Brain microvascular endothelial cell (primary cell): ENCODE results near the gene TMEM95.

Experiments
- DNase-seq: peaks from one replicate; pipeline ENCODE4 v3.0.0-alpha.2; 2020
- H3K27ac ChIP-seq: fragments of 250-450 bp; sonication (Bioruptor Pico); 2 replicates; pipeline ENCODE4 v1.5.1; 2020; ENCODE audit warnings: mild to moderate bottlenecking, moderate library complexity
- H3K27me3 ChIP-seq: fragments of 250-450 bp; sonication (Bioruptor Pico); replicated peaks from 2 replicates; pipeline ENCODE4 v1.5.1; 2020; ENCODE audit warnings: mild to moderate bottlenecking
- H3K36me3 ChIP-seq: fragments of 250-450 bp; sonication (Bioruptor Pico); replicated peaks from 2 replicates; pipeline ENCODE4 v1.5.1; 2020; ENCODE audit warnings: mild to moderate bottlenecking
- H3K4me3 ChIP-seq: 2 replicates; pipeline ENCODE4 v1.5.1; 2011; ENCODE audit warnings: low read depth, mild to moderate bottlenecking, control low read depth, low read length, moderate library complexity
- in situ Hi-C: cut with HindIII; loops from 2 replicates; pipeline ENCODE4 v1.10.0; 2017; ENCODE audit warnings: low sequenced_read_pairs, low pct_ligation_motif_present
- TF ChIP-seq, protein P1 (sequence below): IDR thresholded peaks from 2 replicates; pipeline ENCODE4 v1.5.1; 2011; ENCODE audit warnings: low read depth, mild to moderate bottlenecking, moderate library complexity, low read length, control low read depth, inconsistent platforms; ENCODE audit errors: missing control alignments

The TMEM95 gene

DNA sequence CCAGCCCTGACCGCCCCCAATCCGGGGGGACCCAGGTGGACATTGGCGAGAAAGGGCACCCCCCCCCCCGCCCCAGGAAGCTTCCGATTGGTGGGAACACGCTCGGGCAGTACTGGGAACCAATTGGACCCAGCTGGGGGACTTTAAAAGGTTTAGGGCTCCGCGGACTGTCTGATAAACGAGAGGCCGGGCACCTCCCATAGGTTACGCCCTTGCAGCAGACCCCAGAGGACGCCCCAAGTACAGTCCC is 48.7 kb downstream of the TMEM95 start:
- Histone ChIP-seq H3K27ac (peak overlapping the region; percentile 51), H3K4me3 (peak overlapping the region; percentile 83), H3K36me3 (peaks cover under 1% of the 10 kb centered on the region), H3K27me3 (no peaks in the 10 kb centered on the region)
- in situ Hi-C loops = no loop called here
- DNase-seq = no peak
- TF ChIP-seq, protein P1, sequence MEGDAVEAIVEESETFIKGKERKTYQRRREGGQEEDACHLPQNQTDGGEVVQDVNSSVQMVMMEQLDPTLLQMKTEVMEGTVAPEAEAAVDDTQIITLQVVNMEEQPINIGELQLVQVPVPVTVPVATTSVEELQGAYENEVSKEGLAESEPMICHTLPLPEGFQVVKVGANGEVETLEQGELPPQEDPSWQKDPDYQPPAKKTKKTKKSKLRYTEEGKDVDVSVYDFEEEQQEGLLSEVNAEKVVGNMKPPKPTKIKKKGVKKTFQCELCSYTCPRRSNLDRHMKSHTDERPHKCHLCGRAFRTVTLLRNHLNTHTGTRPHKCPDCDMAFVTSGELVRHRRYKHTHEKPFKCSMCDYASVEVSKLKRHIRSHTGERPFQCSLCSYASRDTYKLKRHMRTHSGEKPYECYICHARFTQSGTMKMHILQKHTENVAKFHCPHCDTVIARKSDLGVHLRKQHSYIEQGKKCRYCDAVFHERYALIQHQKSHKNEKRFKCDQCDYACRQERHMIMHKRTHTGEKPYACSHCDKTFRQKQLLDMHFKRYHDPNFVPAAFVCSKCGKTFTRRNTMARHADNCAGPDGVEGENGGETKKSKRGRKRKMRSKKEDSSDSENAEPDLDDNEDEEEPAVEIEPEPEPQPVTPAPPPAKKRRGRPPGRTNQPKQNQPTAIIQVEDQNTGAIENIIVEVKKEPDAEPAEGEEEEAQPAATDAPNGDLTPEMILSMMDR = no peak

DNA sequence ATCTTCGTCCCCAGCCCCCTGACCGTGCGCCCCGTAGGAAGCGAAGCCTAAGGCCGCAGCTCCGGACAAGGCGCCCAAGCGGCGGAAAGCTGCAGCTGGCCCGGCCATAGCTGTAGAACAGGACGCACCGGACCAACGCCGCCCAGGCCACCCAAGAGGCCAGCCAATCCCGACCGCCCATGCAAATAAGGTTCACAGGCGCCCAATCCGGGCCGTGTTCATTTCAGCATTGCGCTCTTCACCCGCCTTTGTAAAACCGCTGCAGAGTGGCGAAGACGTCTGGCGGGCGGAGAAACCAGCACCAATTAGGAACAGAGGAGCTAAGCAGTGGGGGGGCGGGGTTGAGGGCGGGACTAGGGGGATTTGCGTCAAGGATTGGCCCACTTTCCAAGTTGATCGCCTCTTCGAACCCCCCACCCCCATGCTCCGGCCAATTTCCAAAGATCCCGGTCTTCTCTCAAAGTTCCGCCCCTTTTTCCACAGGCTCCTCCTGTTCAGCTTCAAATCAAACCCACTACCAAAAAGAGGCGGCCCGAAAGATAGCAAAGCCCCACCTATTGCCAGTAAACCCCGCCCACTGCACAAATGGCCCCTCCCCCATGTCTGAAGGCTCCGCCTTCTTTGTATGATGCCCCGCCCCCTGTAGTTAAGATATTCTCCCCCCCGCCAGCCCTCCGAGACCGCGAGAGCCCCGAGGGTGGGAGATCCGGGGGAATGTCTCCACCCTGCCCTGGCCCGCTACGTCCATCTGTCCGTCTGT is 49.2 kb downstream of the TMEM95 start, which contains the start of gene TMEM256:
Gene TMEM256 (minus strand): TSS at position 121 of the 760 bp plus-strand sequence. CDS start 13 bp downstream, at position 108.
- peak within 1 kb of the TSS; percentile 51 for H3K27ac ChIP-seq
- TF ChIP-seq, protein P1 = peak; percentile 29
- in situ Hi-C loops = no loop called here
- no peaks in the 10 kb centered on the region for H3K27me3 ChIP-seq
- peaks cover 5% of the 10 kb centered on the region for H3K36me3 ChIP-seq
- peak within 1 kb of the TSS; percentile 83 for H3K4me3 ChIP-seq
- peak; percentile 99 for DNase-seq

DNA sequence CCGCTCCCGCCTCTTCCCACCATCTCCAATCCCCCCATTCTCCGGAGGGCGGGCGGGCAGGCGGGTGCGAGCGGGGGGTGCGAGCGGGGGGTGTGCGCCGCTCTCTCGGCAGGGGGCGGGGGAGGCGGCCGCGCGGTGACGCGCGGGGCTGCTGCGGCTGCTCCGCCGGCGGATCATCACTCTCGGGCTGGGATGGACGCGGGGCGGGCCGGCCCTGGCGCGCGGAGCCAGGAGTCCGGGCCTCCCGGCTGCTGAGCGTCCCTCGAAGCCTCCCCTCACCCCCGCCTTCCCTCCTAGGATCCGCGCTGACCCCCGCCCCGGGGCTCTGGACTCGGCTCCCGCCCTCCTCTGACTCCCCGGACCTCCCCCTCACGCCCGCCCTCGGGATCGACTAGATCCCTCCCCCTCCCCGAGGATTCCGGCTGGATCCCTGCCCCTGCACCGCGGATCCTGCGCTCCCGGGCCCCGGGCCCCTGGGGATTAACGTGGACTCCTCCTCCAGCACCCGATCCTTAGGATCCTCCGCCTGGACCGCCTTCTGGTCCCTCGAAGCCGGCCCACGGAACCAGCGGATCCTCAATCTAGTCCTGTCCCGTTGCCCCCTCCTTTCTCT is 49.9 kb downstream of the TMEM95 start:
- peak; percentile 32 for DNase-seq
- TF ChIP-seq, protein P1 = no peak
- in situ Hi-C loops = no loop called here
- Histone ChIP-seq H3K27me3 (no peaks in the 10 kb centered on the region), H3K4me3 (peak overlapping the region; percentile 69), H3K36me3 (peaks cover 8% of the 10 kb centered on the region), H3K27ac (peak overlapping the region; percentile 8)

DNA sequence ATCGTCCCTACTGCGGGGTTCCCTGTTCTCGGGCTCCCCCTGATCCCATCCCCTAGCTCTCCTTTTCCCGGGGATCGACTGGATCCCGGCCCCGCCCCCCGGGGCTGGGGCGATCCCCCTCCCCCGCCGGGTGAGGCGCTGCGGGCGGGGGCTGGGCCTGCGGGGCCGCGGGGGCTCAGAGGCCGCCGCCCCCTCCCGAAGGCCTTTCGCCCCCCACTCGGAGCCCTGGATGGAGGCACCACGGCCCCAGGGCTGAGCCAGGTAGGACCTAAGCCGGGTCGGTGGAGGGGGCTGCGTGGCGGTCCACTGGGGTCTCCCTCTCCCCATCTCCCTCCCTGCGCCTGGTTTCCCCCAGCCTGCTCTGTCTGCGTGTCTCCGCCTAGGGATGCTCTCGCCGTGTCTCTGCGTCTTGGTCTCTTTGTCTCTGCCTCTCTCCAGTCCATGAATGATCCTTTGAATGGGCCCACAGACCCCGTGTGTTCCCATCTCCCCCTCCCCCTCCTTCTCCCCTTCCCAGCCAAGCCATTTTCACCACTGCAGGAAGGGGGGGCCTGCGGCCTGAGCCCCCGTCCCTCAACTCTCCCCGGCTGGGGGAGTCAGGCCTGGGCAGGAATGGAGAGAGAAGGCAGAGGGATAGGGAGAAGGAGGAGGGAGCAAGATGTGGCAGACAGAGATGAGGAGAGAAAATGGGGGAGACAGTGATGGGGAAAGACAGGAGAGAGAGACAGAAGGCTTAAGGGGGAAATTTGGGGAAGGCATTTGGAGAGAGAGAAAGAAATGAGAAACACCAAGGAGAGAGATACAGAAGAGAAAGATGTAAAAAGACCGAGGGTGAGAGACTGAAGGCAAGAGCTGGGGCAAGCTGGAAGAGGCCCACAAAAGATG is 50.6 kb downstream of the TMEM95 start:
- peaks cover 13% of the 10 kb centered on the region for H3K36me3 ChIP-seq
- in situ Hi-C loops = no loop called here

DNA sequence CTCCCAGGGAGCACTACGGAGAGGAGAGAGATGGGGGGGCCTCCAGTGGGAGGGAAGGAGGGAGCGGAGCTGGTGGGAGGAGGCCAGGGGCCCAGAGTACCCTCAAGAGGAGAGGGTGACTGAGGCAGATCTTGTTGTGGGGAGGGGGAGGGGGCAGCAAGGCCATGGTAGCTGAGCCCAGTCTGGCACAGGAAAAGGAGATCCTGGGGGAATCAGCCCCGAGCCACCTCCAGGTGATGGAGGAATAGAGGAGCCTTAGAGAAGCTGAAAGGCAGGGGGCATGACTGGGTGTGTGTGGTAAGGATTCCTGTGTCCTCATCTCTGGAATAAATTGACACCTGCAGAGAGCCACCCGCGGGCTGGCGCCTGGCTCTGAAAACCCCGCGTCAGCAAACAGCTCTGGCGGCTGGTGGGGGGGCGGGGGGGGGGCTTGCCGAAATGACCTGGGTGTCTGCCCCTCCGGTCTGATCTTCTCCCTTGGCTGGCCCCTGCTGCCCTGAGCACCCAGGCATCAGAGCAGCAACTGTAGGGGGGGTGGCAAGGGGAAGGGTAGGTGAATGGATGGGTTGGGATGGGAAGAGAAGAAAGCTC is 51.4 kb downstream of the TMEM95 start:
- no peak for DNase-seq
- Histone ChIP-seq H3K36me3 (peaks cover 15% of the 10 kb centered on the region), H3K27ac (no peak overlapping the region), H3K27me3 (no peaks in the 10 kb centered on the region), H3K4me3 (peak overlapping the region; percentile 69)
- in situ Hi-C loops = no loop called here
- TF ChIP-seq, protein P1 = no peak

More for the DNA sequence above, 50.6 kb downstream of the TMEM95 start:
- H3K27ac ChIP-seq = no peak overlapping the region
- peak overlapping the region; percentile 69 for H3K4me3 ChIP-seq
- H3K27me3 ChIP-seq = no peaks in the 10 kb centered on the region
- no peak for DNase-seq
- TF ChIP-seq, protein P1 = no peak
